MM.1S (cell line): ENCODE data around the gene CCSER1.

Experiments used
- CTCF ChIP-seq: fragments of 300-600 bp; sonication (generic); IDR thresholded peaks from 2 replicates; pipeline ENCODE4 v1.5.1; 2016; ENCODE audit warnings: antibody characterized with exemption, low read length, mixed read lengths
- EZH2 ChIP-seq: fragments of 300-600 bp; sonication (generic); optimal IDR thresholded peaks from 2 replicates; pipeline ENCODE3; 2017; ENCODE audit warnings: low read depth, mild to moderate bottlenecking, antibody characterized with exemption, low read length, mixed read lengths

DNA sequence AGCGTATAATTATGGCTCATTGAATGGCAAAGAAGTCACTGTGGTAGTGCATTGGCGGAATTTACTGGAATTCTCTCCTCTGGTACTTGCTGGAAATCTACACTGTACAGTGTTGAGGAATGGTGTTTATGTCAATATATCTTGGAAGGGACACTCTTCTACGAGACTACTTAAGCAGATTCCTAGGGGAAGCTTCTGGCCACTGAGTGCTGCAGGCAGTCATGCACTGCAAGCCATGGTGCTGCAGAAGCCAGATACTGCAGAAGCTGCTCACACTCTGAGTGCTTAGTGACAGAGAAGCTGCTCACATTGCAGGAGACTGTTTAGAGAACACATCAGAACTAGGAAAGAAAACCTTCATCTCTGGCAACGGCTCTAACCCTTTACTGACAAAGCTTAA is 725.0 kb downstream of the CCSER1 start:
- TF ChIP-seq EZH2 (no peak), CTCF (no peak)
